Kidney glomerular epithelial cell (primary cell): ENCODE data around the gene TMEM97.
"Not testable (repeated sequence)": the region's sequence is repeated elsewhere in the genome, so short reads cannot be mapped to it uniquely, and the experiment has no call there.

Experiments
- DNase-seq: peaks from one replicate; lab custom pipeline; 2025; lab: John Stamatoyannopoulos, UW

The TMEM97 gene

DNA sequence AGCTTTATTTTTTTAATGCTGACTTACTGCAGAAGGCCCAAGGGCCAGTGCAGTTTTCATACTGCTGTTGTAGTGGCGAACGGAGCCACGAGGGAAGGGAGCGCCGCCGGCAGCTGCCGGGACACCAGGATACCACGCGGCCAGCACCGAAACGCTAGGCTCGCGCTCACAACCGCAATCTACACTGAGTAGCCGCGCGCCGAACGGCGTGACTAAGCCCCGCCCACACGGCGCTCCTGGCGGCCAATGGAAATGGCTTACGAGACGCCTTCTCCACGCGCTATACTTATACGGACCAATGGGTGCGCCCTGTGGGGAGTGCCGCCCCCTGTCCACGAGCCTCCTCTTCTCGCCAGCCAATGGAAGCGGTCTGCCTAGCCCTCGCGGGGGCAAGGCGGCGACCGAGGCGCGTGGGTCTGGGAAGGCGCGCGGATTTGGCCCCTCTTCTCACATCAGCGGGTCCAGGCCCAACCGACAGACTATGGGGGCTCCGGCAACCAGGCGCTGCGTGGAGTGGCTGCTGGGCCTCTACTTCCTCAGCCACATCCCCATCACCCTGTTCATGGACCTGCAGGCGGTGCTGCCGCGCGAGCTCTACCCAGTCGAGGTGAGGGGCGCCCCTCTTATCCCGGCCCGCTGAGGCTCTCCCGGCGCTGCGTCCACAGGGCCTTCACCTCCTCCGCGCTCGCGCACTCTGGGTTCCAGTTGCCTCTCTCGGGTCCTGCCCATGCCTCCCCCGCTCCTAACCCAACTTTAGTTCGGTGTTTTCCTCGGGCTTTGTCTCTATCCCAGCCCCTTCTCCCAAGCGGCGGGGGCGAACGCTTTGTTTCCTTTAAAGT lies at the start of gene TMEM97:
Gene TMEM97, plus strand, starts transcription at position 442 of the 839 bp plus-strand sequence. Its CDS starts 40 bp downstream, at position 482.
- DNase-seq = peak; percentile 94

DNA sequence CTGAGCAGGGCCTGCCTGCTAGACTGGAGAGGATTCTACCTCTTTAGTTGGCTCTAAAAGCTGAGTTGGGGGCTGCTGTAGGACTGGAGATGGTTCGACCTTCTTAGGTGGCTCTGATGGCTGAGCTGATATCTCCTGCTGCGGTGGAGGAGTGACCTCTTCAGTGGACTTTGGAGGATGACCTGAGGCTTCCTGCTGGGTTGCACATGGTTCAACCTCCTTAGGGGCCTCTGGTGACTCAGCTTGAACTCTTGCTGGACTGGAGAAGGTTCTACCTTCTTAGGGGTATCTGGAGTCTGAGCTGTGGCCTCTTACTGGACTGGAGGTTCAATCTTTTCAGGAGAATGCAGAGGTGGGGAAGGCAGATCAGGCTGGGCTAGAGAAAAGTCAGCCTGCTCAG lies 48.9 kb upstream of the TMEM97 start:
- no peak for DNase-seq

DNA sequence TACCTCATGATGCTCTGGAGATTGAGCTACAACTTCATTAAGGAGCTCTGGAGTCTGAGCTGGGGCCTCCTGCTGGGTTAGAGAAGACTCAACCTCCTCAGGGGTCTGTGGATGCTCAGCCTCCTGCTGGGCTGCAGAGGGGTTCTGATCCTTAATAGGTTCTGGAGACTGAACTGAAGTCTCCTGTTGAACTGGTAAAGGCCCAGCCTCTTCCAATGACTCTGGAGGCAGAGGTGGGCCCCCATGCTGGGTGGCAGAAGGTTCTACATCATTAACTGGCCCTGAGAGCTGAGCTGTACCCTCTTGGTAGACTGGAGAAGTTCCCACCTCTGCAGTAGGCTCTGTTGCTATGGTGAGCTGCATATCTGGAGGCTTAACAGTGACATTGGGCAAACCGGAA lies 48.1 kb upstream of the TMEM97 start:
- DNase-seq = no peak

DNA sequence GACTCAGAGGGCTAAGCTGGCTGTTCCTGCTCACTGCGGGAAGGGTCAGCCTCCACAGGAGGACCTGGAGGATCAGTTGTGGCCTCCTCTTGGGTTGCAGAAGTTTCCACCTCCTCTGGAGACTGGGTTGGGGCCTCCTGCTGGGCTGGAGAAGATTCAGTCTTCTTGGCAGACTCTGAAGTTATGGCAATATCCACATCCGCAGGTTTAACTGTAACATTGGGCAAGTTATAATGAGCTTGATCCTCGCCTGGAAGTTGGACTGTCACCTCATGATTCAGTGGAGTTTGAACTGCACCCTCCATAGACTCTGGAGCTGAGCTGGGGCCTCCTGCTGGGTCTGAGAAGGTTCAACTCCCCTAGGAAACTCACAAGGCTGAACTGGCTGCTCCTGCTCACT lies 47.6 kb upstream of the TMEM97 start:
- DNase-seq = no peak

DNA sequence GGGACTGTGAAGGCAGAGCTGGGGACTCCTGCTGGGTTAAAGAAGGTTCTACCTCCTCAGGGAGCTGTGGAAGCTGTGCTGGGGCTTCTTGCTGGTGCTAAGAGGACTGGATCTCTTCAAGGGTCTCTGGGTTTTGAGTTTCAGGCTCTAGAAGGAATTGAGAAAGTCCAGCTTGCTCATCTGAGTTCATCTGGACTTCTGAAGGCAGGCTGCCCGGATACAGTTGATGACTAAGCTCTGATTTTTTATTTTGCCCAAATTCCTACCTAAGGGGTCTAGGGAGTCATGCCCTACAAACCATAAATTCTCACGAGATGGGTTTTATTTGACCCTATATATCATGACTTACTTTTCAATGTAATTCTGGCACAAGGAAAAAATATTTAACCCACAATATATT lies 46.8 kb upstream of the TMEM97 start:
- DNase-seq = no peak

DNA sequence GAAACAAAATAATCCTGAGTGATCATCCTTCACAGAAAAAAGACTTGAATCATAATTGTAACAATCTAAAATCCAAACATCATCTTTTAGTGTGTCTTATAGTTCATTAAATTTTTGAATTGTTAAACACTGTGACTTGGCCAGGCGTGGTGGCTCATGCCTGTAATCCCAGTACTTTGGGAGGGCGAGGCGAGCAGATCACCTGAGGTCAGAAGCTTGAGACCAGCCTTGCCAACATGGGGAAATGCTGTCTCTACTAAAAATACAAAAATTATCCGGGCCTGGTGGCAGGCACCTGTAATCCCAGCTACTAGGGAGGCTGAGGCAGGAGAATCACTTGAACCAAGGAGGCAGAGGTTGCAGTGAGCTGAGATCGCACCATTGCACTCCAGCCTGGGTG lies 45.7 kb upstream of the TMEM97 start:
- not testable (repeated sequence) for DNase-seq

DNA sequence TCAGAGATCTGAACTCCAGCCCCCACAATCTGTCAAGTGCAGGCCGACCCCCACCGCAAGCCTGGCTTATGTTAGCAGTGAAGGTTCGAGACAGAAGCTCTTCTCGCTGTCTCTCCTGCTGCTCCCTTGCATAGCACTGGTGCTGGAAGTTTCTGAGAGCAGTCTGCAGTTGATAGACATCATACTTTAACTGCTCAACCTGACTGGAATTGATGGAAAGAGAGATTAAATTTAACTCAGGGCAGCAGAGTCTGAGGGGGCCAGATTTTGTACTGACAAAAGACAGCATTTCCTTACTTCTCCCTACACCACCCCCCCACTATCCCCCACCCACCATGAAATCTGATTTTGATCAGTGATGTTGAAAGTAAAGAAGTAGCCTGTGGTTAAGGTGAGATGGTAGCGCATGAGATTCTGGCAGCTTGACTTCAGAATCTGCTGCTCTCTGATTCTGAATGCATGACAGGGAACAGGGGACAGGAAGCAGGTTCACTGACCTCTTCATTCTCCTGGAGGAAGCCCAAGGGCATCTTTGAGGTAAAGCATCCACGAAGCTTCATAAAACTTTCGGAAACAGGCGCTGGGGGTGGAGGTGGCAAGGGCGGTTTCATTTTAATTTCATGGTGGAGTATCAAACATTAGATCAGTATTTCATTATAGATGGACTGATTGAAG lies 44.3 kb upstream of the TMEM97 start:
- no peak for DNase-seq

DNA sequence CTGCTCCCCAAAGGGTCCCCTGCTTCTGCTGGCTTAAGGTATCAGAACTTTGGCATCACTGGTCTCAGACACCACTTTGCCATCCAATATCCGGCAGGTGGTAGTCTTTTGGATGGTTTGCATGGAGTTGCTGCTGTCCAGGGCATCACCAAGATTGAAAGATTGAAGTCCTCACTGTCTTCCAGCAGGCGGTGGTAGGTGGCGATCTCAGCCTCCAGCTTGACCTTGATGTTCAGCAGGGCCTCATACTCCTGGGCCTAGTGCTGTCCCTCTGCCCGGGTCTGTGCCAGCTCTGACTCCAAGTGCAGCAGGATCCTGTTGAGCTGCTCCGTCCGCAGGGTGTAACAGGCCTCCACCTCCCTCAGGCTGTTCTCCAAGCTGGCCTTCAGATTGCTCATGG lies 43.0 kb upstream of the TMEM97 start:
- DNase-seq = no peak

DNA sequence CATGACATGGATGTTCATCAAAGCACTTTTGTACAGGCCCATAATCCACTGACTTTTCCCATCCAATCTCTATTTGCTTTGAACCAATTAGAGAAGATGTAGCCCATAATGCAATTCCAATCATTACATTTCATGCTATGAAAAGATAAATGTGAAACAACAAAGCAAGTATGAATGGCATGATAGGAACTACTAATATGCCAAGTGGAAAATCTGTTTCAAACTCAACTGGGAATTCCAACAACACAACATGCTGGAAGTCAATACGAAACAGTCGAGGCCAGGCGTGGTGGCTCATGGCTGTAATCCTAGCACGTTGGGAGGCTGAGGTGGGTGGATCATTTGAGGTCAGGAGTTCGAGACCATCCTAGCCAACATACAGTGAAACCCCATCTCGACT lies 39.6 kb upstream of the TMEM97 start:
- no peak for DNase-seq

DNA sequence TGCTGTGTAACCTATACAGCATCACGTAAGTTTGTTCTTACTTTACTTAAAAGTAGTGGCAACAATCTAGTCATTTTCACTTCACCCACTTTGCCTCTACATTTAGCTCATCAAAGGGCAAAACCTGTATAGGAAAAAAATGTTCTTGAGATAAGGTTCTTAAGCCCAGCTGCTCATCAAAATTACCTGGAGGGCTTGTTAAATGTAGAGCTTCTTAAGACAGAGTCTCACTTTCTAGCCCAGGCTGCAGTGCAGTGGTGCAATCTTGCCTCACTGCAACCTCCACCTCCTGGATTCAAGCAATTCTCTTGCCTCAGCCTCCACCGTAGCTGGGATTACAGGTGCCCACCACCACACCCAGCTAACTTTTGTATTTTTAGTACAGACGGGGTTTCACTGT lies 38.2 kb upstream of the TMEM97 start:
- no peak for DNase-seq

DNA sequence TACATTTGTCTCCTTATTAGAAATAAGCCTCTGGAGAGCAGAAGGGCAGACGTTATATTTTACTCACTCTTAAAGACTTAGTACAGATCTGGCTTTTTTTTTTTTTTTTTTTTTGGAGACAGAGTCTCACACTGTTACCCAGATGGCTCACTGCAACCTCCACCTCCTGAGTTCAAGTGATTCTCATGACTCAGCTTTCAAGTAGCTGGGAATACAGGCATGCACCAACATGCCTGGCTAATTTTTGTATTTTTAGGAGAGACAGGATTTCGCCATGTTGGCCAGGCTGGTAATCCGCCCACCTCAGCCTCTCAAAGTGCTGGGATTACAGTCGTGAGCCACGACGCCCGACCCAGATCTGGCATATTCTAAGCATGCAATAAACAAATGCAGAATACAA lies 36.4 kb upstream of the TMEM97 start:
- DNase-seq = peak; percentile 50

DNA sequence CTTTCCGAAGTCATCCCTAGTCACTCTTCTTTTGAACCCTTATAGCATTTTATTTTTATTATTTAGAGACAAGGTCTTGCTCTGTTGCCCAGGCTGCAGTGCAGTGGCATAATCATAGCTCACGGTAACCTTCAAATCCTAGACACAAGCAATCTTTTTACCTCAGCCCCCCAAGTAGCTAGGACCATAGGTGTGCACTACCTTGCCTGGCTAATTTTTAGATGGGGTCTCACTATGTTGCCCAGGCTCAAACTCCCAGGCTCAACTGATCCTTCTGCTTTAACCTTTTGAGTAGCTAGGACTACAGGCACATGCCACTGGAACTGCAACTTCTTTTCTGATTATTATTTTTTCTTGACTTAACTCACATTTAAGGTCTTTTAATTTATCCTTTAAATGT lies 33.0 kb upstream of the TMEM97 start:
- no peak for DNase-seq

DNA sequence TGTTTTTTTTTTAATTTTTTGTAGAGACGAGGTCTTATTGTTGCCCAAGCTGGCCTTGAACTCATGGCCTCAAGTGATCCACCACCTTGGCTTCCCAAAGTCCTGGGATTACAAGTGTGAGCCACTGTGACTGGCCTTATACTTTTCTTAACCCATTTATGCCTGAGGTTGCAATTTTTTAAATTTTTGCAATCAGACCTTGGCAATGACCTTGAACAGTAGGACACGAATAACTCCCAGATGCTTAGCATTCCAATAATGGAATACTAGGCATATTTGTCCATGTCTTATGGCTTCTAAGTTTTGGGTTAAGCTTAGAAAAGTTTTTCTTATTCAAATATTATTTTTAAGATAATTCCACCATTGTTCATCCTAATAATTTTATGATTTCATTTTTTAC lies 28.3 kb upstream of the TMEM97 start:
- DNase-seq = no peak

DNA sequence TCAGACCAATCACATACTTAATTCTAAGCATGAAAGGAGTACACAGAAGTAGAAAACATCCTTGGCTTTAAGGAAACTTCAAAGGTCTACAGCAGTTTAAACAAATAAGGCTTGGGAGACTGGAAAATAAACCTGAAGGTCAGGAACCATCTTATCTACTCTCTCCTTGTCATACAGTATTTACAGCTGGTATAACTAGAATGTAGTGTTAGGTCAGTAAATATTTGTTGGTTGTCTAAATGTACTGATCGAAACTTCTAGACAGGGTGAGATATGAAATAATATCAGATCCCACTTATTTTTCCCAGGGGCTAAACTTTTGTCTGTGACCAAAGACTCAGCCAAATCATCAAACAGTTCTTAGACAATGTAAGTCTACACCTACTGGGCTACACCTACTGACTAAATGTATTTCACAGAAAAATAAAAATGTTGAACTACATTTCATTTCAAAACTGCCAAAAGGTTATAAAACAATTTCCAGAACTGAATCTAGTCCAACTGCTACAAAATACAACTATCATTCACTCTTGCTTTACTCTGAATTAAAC lies 27.1 kb upstream of the TMEM97 start:
- no peak for DNase-seq

DNA sequence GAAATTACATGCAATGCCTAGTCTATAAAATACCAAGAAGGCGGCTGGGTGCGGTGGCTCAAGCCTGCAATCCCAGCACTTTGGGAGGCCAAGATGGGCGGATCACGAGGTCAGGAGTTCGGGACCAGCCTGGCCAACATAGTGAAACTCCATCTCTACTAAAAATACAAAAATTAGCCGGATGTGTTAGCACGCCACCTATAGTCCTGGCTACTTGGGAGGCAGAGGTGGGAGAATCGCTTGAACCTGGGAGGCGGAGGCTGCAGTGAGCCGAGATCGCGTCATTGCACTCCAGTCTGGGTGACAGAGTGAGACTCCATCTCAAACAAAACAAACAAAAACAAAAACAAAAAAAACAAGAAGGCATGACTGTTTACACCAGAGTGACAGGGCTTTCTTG lies 26.1 kb upstream of the TMEM97 start:
- not testable (repeated sequence) for DNase-seq

DNA sequence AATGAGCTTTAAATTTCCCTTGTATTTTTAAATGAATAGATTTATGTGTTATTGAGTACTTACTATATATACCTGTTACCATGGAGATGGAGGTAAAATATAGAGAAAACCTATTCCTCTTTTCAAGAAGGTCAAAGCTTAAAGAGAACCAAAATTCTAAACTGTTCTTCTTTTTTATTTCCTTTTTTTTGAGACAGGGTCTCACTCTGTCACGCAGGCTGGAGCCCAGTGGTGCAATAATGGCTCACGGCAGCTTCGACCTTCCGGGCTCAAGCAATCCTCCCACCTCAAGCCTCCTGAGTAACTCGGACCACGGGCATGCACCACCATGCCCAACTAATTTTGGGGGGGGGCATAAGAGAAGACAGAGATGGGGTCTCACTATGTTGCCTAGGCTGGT lies 25.0 kb upstream of the TMEM97 start:
- DNase-seq = no peak

DNA sequence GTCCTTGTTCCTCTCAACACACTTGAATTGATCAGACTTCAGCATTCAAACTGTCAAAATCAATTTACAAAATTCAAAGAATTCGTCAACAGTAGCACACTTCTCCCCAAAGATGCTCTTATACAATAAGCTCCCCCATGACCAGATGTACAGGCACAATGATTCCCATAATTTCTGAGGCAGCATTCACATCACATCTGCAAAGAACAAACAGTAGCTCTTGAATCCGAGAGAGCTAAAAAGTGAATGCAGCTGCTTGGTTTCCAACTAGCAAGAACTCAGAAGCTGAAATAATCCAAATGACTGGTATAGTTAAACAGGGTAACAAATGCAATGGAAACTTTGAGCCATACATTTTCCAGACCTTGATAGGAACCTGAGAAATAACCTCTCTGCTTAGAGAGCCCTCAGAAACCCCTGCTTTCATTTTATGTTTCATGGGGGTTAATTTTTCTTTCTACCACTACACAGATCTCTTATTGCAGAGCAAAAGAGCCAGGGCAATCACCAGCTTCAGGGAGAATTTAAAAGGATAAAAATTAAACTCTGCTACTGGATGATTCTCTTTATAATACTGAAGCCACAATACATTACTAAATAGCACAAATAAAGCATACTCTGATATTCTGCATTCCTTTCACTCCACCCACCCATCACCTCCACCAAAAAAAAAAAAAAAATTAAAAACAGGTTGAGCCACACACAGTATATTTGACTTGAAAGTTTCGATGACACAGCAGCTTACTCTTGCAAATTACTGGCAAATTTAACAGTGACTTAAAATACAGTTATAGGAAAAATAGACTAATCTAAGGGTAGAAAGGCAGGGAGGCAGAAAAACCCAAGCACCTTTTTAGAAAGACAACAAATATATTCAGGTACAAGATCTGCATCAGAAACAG lies 23.1 kb upstream of the TMEM97 start:
- DNase-seq = no peak

DNA sequence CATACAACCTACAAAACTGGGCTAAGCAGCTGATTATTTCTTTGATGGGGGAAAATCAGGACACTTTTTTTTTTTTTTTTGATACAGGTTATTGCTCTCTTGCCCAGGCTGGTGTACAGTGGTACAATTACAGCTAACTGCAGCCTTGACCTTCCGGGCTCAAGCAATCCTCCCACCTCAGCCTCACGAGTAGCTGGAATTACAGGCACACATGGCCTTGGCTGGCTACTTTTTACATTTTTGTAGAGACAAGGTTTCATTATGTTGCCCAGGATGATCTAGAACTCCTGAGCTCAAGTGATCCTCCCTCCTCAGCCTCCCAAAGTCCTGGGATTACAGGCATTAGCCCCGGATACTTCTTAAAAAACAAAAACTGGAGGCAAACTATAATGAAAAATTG lies 20.6 kb upstream of the TMEM97 start:
- no peak for DNase-seq

DNA sequence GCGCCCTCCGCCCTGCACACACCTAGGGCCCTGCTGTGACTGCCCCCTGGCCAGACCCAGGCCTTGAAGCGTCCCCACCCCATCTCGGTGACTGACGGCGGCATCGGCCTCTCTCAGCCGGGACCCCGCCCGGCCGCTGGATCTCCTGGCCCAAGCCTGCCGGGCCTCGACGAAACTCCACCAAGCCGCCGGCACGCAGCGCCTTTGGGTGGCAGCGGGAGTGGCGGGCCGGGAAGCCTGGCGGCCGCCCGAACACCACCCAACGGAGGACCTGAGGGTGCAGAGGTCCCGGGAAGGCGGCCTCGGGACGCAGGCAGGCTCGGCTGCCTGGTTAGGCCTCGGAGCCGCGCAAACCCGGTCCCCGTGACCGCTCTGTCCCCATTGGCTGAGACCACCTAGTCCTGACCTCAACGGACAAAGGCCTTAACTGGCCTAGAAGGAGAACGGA lies 12.0 kb upstream of the TMEM97 start:
- DNase-seq = no peak

DNA sequence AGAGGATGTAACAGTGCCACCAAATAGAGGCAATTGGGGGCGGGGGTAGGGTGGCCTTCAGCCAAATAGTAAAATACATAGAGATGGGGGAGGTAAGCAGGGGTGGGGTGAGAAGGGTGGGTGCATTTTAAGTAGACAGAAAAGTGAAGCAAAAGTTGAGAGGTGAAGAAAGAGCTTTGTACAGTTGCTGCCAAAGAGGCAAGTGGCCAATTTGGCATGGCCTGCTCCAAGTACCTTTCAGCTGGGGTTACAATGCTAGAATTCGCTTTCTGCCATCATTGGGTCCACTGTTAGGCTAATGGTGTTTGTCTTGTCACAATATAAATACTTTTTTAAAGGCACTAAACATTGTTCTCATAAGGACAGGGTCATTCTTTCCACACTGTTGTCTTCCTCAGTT lies 5.2 kb upstream of the TMEM97 start:
- no peak for DNase-seq

DNA sequence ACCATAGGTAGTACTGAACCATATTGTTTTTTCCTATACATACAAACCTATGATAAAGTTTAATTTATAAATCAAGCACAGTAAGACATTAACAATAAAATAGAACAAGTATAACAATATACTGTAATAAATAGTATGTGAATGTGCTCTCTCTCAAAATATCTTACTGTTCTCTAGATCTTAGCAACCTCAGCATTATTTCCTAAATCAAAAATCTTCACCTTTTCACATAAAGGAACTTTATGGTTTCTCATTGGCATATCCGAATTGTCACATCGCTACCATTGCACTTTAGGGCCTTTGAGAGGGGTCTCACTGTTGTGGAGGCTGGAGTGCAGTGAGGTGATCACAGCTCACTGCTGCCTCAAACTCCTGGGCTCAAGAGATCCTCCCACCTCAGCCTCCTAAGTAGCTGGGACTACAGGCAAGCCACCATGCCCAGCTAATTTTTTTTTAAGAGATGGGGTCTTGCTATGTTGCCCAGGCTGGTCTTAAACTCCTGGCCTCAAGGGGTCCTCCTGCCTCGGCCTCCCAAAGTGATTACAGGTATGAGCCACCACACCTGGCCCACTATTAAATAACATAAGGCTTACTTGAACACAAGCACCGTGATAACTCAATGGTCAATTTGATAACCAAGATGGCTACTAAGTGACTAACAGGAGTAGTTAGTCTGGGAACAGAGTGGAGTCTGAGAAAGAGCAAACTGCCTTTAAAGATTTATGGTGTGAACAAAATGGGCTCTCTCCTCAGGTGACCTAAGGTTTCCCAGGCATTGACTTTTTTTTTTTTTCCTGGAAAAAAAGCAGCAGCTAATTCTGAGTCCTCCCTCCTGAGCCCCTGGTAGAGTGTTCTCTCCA lies 2.9 kb upstream of the TMEM97 start:
- DNase-seq = no peak
